ENCODE measurements around the gene CNOT1. TPM values are rescaled to one million over a fixed set of nuclear protein-coding genes. Genes with fewer than 3 reads are reported as not detected.
A peak's percentile ranks its signal among the peaks of the same experiment; 100 is the strongest.

CNOT1 gene
- total and polyA plus RNA-seq, 7 donors = 57.6 to 112 (median 88.0) TPM

GRCh38 chr16:58501242-58502131 lies 128.1 kb downstream of the CNOT1 start:
- 25 to 32% (median 29%) methylated on average over 41 to 42 of the region's 42 CpGs for WGBS, 3 donors
- DNase-seq (peak in 1 of 2 donors; percentile 57), ATAC-seq (peak in 2 of 4 donors; percentile 15 to 23)

GRCh38 chr16:58500430-58501241 lies 129.0 kb downstream of the CNOT1 start:
- peaks cover 0 to 20% (median 14%) of the 10 kb centered on the region in 3 donors for H3K27me3 ChIP-seq (ENCODE audit: insufficient read depth in 3 of 3, low read length in 2 of 3)
- ATAC-seq (peak in 1 of 4 donors; percentile 9), DNase-seq (peak in 1 of 2 donors; percentile 36)
- WGBS, 3 donors = 17 to 30% (median 26%) methylated on average over 33 to 36 of the region's 36 CpGs
- no peaks in the 10 kb centered on the region for H3K4me1 ChIP-seq
- no peaks in the 10 kb centered on the region for H3K36me3 ChIP-seq (ENCODE audit: insufficient read depth in 1 of 2, low read depth in 1 of 2)
- TF ChIP-seq, protein P1, sequence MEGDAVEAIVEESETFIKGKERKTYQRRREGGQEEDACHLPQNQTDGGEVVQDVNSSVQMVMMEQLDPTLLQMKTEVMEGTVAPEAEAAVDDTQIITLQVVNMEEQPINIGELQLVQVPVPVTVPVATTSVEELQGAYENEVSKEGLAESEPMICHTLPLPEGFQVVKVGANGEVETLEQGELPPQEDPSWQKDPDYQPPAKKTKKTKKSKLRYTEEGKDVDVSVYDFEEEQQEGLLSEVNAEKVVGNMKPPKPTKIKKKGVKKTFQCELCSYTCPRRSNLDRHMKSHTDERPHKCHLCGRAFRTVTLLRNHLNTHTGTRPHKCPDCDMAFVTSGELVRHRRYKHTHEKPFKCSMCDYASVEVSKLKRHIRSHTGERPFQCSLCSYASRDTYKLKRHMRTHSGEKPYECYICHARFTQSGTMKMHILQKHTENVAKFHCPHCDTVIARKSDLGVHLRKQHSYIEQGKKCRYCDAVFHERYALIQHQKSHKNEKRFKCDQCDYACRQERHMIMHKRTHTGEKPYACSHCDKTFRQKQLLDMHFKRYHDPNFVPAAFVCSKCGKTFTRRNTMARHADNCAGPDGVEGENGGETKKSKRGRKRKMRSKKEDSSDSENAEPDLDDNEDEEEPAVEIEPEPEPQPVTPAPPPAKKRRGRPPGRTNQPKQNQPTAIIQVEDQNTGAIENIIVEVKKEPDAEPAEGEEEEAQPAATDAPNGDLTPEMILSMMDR (IDR thresholded peaks at IDR 0.05) = no peak
- intact Hi-C loops (cut with DNase I) = no loop called here
- H3K4me3 ChIP-seq = peak overlapping the region; percentile 48
- no peaks in the 10 kb centered on the region for H3K9me3 ChIP-seq
- H3K27ac ChIP-seq = no peak overlapping the region

More at GRCh38 chr16:58501242-58502131, 128.1 kb downstream of the CNOT1 start:
- H3K9me3 ChIP-seq = no peaks in the 10 kb centered on the region
- peak overlapping the region; percentile 48 for H3K4me3 ChIP-seq
- peaks cover 0 to 20% (median 14%) of the 10 kb centered on the region in 3 donors for H3K27me3 ChIP-seq (ENCODE audit: insufficient read depth in 3 of 3, low read length in 2 of 3)
- no peaks in the 10 kb centered on the region for H3K4me1 ChIP-seq
- H3K36me3 ChIP-seq (ENCODE audit: insufficient read depth in 1 of 2, low read depth in 1 of 2) = no peaks in the 10 kb centered on the region
- intact Hi-C loops (cut with DNase I) = no loop called here
- TF ChIP-seq, protein P1 (IDR thresholded peaks at IDR 0.05) = no peak
- no peak overlapping the region for H3K27ac ChIP-seq

- TF ChIP-seq, protein P1 (IDR thresholded peaks at IDR 0.05) = no peak
- H3K9me3 ChIP-seq = no peaks in the 10 kb centered on the region
- H3K36me3 ChIP-seq (ENCODE audit: insufficient read depth in 1 of 2, low read depth in 1 of 2) = no peaks in the 10 kb centered on the region
- WGBS, 3 donors = 43 to 45% (median 43%) methylated on average over 20 to 24 of the region's 24 CpGs
- ATAC-seq (peak in 3 of 4 donors; percentile 15 to 44 (median 39)), DNase-seq (peak in 1 of 2 donors; percentile 36)
- H3K27ac ChIP-seq = no peak within 1 kb of the TSS
- H3K4me1 ChIP-seq = no peaks in the 10 kb centered on the region
- H3K4me3 ChIP-seq = no peak within 1 kb of the TSS
- intact Hi-C loops (cut with DNase I) = no loop called here
- peaks cover 0 to 20% (median 14%) of the 10 kb centered on the region in 3 donors for H3K27me3 ChIP-seq (ENCODE audit: insufficient read depth in 3 of 3, low read length in 2 of 3)
Observed at GRCh38 chr16:58499615-58500351, 129.8 kb downstream of the CNOT1 start, which contains the start of gene NDRG4. NDRG4 (plus strand) TSS chr16:58500143; CDS start chr16:58500249, 106 bp downstream.

DNA sequence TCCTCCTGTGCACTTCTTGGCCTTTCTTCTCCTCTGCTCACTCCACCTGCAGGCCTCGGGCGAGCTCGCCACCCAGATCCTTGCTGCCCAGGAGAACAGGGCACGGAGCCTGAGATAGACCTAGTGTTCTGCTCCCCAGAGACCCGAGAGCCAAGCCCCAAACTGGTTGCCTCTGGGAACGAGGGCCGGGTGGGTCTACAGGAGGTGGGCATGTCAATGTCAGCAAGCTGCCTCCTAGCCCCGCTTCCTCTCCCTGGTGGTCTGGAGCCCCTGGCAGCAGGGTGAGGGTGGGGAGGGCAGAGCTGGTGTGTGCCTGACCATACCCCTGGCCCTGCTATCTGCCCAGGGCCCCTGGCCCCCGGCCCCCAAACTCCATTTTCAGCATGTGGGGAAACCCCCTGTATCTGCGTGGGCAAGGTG lies 130.5 kb downstream of the CNOT1 start:
- no peaks in the 10 kb centered on the region for H3K4me1 ChIP-seq
- WGBS, 3 donors = 76 to 88% (median 85%) methylated on average over 9 to 10 of the region's 10 CpGs

More for the DNA sequence above, 130.5 kb downstream of the CNOT1 start:
- Histone ChIP-seq H3K36me3 (ENCODE audit: insufficient read depth in 1 of 2, low read depth in 1 of 2) (no peaks in the 10 kb centered on the region), H3K27me3 (ENCODE audit: insufficient read depth in 3 of 3, low read length in 2 of 3) (peaks cover 0 to 20% (median 14%) of the 10 kb centered on the region in 3 donors), H3K27ac (no peak overlapping the region), H3K9me3 (no peaks in the 10 kb centered on the region), H3K4me3 (no peak overlapping the region)
- ATAC-seq = no peak
- no peak for DNase-seq
- intact Hi-C loops (cut with DNase I) = no loop called here
- TF ChIP-seq, protein P1 (IDR thresholded peaks at IDR 0.05) = no peak

Data from psoas muscle (tissue), 8 donors.